CD4-positive, alpha-beta T cell treated with Interferon gamma for 1 hour (primary cell): ENCODE measurements around the gene DNAI7.

Experiments used
- DNase-seq: peaks from one replicate; pipeline ENCODE4 v3.0.0-alpha.2; 2020

DNAI7 gene

GRCh38 chr12:25182765-25183164 is 12.2 kb downstream of the DNAI7 start:
- DNase-seq: no peak

DNA sequence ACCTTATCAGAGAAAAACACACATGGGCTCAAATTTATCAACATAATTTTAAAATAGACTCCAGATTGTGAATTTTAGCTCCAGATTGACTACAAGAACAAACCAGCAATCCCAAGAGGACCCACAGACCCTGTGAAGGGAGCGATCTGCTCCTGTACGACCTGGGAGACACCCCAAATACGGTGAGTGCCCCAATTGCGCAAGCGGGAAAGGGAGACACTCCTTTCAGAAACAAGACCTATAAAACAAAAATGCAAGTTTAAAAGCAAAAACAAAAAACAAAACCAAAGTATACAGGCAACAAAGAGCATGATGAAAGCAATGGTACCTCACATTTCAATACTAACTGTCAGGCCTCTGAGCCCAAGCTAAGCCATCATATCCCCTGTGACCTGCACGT is 32.1 kb downstream of the DNAI7 start:
- no peak for DNase-seq

- no peak for DNase-seq
These were observed 38.9 kb downstream of the DNAI7 start for GRCh38 chr12:25156061-25156460.

DNA sequence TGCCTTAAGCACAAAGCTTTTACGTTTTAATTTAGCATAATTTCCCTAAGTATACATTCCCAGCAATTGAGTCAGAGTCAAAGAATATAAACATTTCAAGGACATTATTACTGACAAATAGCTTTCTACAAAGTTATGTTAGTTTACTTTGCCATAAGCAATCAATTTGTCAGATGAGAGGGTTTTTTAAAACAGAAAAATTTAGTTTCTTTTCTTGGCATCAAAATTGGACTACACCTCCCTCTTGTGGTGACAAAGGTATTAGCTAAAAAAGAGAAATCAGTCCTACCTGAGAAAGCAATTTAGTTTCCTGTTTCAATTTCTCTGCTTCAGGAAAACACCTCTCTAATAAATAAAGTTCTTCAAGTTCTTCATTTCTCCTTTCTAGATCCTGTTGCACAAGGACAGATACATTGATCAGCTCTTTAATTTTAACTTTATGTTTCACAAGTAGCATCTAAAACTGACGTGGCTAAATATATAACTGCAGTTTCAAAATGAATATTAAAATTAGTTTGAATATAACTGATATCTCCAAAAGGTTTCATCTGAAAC is 39.9 kb downstream of the DNAI7 start:
- no peak for DNase-seq

DNA sequence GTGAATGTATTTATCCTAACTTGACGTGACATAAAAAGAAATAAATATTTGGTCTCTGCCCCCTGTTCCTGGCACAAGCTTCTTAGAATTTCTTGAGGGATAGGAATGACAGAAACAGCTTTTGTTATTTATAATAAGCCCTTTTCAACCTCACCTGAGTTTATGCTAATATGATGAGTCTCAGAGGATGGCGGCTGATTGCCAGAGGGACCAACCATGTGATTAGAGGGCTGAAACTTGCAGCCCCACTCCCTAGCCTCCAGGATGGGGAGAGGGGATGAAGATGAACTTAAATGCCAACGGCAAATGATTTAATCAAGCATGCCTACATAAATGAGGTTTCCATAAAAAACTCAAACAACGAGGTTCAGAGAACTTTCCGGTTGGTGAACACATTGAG is 42.9 kb downstream of the DNAI7 start:
- DNase-seq: no peak

DNA sequence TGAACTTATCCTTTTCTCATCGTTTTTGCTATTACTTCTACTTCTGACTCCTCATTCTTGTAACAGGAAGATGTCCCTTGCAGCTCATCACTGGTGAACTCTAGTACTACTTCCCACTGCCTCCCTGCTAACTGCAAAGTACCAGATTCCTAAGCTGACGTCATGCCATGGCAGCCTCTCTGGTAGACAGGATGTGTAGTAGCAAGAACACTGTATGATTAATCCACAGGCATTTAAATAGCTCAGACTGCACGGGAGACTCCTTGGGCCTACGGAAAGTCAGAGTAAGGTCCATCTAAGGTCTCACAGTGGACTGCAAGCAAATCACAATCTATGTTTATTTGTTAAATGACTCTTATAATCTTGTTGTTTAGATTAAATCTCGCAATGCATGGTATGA is 43.5 kb downstream of the DNAI7 start:
- no peak for DNase-seq

DNA sequence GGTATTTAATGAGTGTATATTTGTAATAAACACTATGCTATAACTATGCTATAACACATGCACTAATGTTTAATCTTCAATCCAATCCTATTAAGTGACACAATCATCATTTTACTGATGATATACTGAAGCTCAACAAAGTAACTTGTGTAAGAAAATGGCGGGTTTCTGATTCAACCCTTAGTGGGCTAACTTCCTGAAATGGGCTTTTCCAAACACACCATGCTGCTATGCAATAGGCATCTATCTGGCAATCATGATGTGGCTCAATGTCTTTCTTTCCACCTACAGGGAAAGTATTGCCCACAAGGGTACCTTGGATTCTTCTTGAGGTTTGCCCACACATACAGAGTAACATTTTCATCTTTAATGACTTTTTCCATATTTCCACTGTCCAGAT is 48.3 kb downstream of the DNAI7 start:
- DNase-seq: no peak

DNA sequence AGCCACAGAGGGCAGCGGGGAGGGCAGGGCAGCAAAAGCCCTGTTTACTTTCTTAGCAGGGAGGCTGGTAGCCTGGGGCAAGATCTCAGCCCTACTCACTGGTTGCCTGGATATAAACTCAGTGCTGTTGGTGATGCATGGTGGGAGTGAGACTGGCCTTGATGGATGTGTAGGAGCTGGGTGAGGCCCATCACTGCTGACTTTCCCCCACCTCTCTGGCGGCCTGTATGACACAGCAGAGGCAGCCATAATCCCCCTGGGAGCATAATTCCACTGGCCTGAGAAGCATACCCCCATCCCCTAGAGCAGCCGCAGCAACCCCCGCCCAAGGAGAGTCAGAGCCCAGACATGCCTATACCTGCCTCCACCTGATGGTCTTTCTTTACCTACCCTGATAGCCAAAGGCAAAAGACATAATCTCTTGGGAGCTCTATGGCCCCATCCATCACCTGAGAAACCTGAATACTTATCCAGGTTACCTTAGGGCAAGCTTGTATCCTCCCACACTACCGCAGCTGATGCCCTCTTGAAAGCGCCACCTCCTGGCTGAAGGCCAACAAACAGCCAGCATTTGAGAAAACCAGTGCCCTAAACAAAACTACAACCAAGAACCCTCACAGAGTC is 59.3 kb downstream of the DNAI7 start:
- DNase-seq: no peak

DNA sequence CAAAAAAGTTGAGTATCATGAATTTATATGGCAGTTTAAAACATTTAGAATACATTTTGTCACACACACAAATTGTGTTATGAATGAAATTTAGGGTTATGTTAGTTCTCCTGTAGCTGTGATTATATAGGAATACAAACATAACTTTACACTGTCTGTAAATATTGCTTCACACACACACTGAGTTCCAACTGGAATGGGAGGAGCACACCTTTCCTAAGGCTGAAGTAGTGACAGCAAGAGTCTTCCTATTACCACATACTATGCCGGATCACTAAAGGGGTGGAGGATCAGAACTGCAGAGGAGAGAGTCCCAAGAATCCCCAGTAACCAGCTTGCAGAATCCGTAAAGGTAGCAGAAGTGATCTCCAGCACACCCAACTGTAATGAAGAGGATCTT is 63.7 kb downstream of the DNAI7 start:
- no peak for DNase-seq

GRCh38 chr12:25130741-25131188 is 64.2 kb downstream of the DNAI7 start:
- no peak for DNase-seq

DNA sequence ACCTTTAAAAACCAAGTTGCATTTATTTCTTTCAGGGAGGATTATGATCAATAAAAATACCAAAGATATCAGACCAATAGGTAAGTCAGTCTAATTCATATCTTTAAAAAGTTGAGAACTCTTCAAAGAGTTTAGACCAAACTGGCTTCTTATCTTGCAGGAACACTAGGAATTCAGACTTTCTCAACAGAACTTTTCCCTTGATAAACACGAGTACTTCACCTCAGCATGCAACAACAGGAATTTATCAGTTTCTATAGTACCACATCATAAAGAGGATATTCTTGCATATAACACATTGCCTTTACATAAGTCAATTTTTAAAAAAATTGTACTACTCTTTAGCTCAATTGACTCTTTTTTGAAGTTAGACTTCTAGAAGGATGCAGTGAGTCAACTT is 68.2 kb downstream of the DNAI7 start:
- no peak for DNase-seq

- DNase-seq: no peak
These were observed 68.9 kb downstream of the DNAI7 start for GRCh38 chr12:25126101-25126500.

DNA sequence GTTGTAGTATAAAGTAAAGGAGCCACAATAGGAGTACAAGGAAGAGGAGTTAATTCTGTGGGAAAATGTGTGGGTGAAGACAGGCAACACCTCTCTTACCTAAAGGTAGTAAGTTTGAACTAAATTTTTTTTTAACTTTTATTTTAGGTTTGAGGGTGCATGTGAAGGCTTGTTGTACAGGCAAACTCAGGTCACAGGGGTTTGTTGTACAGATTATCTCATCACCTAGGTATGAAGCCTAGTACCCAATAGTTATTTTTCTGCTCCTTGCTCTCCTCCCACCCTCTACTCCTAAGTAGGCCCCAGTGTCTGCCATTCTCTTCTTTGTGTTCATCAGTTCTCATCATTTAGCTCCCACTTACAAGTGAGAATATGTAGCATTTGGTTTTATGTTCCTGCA is 70.5 kb downstream of the DNAI7 start:
- DNase-seq: no peak

DNA sequence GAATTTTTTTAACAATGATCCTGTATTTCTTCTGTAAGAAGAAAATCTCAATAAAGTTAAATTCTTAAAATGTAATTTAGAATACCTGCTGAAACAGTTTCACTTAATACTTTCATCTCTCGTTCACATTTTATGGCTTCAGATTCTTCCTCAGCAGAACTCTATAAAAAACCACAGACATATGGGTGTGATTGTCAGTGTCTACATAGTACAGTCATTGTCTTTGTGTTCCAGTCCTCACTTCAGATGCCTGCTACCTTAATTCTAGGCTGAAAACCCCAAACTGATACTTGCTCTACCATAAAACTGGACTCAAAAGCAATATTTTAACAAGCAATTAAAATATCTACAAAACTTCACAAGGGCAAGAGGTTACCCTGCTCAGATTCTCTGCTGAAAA is 71.8 kb downstream of the DNAI7 start:
- no peak for DNase-seq

DNA sequence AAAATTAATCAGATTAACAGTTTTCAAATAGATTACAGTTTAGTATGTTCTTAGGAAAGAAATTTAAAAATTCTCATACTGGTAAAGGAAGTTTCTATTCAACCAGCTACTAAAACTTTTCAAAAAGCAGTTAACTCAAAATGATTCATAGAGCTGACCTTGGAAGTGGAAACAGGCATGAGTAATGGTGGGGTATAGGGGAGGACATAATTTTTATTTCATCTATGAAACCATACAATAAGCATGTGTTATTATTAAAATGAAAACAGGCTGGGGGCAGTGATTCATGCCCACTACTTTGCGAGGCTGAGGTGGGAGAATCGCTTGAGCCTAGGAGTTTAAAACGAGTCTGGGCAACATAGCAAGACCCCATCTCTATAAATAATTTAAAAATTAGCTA is 73.0 kb downstream of the DNAI7 start:
- no peak for DNase-seq

GRCh38 chr12:25121110-25121509 is 73.8 kb downstream of the DNAI7 start:
- DNase-seq: no peak

DNA sequence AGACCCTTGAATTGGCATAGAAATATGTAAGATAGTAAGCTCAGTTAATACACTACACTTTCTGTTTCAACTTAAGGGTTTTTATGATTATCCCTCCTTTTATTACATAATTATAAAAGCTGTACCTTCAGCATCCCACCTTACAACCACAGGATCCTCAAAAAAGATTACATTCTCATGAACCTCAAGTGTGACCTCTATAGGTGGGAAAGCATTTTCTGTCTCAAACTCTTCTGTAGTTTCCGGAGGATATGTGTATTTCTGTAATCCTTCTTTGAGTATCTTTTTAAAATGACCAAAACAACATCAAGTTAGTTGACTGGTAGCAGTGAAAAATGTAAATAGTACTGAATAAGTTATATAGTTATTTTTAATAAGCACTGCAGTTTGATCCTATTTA is 75.9 kb downstream of the DNAI7 start:
- DNase-seq: no peak

- no peak for DNase-seq
These were observed 79.3 kb downstream of the DNAI7 start for GRCh38 chr12:25115677-25116076.

GRCh38 chr12:25113651-25114050 is 81.3 kb downstream of the DNAI7 start:
- DNase-seq: no peak

DNA sequence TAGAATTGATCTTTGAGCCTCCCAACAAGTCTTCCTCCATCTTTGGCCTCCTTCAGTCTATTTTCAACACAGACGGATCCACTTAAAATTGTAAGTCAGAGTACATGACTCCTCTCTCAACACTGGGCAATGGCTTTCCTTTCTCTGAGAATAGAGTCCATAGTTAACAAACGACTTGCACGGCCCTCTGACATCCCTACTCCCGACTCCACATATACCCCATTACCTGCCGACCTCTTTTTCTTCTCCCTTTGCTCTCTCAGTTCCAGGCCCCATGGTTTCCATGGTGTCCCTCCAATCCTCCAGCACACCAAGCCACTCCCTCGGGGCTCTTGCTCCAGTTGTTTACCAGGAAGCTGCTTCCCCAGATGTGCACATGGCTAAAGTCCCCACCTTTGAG is 84.7 kb downstream of the DNAI7 start:
- DNase-seq: no peak

DNA sequence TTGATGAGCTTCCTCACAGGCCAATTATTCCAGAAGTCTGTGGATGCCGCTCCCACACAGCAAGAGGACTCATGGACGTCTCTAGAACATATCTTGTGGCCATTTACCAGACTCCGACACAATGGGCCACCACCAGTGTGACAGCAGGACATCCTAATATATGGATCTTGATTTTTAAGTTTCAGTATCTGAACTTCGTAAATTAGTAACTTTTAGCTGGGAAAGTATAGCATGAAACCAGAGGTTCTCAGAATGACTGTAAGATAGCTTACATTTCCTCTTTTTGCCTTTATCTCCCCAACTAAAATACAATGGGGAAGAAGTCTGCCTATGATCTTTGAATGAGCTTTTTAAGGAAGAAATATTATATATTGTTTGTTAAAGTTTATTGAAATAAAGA is 87.0 kb downstream of the DNAI7 start:
- DNase-seq: no peak

DNA sequence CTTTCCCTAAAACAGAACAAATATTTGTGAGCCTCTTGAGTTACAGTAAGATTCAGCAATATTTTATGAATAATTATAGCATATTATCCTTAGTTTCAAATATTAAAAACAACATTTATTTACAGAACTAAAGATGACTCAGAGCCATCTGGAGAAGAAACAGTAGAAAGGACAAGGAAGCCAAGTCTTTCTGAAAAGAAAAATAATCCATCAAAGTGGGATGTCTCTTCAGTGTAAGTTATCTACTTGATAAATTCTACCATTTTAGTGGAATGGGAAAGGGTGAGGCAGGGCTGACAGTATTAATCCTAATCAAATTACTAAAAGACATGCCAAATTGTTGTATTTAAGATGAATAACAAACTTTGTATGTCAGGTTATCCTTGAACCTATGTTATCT is 88.1 kb downstream of the DNAI7 start:
- DNase-seq: no peak

DNA sequence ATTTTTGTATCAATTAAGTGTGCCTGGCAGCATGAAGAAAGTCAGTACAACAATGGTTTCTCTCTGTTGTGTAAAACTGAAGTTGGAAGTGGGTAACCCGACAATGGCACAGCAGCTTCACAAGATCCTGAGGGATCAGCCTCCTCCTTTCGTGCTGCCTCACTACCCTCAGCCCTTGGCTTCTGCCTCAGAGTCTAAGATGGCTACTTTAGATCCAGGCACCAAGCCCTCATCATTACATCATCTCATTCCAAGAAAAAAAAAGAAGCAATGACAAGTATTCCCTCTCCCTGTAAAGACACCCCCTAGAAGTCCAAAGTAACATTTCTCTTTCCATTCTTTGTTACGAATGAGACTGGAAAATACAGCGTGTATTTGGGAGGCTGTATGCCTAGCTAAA is 92.6 kb downstream of the DNAI7 start:
- DNase-seq: no peak

DNA sequence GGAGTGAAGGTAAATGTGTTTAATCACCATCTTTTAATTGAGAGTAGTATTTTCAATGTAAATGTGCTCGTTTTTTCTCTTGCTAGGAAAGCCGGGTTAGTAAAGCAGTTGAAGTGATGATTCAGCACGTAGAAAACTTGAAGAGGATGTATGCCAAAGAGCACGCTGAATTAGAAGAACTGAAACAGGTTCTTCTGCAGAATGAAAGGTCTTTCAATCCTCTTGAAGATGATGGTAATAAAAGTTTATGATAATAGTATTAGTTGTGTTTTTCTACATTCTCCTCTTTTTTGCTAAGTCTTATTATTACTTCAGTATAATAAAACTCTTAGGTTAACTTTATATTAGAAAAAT is 93.9 kb downstream of the DNAI7 start:
- DNase-seq: no peak
